GM19452 (cell line): ENCODE data around the gene CTSA.
"Not testable (repeated sequence)": the region's sequence is repeated elsewhere in the genome, so short reads cannot be mapped to it uniquely, and the experiment has no call there.

Experiments
- ATAC-seq: cut with Tn5 transposase; IDR thresholded peaks from one replicate; pipeline ENCODE4 v1.9.1; 2021; ENCODE audit not compliant: unreplicated experiment

CTSA gene

GRCh38 chr20:45911486-45912343 is 20.6 kb downstream of the CTSA start, which contains the start of gene PLTP:
TSS of gene PLTP (minus strand) at chr20:45912155. CDS start at chr20:45911452, 703 bp downstream.
- no peak for ATAC-seq

- no peak for ATAC-seq
Measured at GRCh38 chr20:45912344-45912682, 21.2 kb downstream of the CTSA start.

- no peak for ATAC-seq
Measured at GRCh38 chr20:45913116-45913515, 22.0 kb downstream of the CTSA start.

- ATAC-seq, result no peak
Measured at GRCh38 chr20:45917790-45918141, 26.6 kb downstream of the CTSA start.

GRCh38 chr20:45918182-45918737 is 27.1 kb downstream of the CTSA start:
- no peak for ATAC-seq

- no peak for ATAC-seq
Measured at GRCh38 chr20:45918779-45919537, 27.8 kb downstream of the CTSA start.

- no peak for ATAC-seq
Measured at GRCh38 chr20:45919542-45920399, 28.6 kb downstream of the CTSA start.

GRCh38 chr20:45920462-45921336 is 29.6 kb downstream of the CTSA start:
- ATAC-seq, result no peak

GRCh38 chr20:45921337-45922189 is 30.4 kb downstream of the CTSA start:
- ATAC-seq, result no peak

GRCh38 chr20:45924391-45925261 is 33.5 kb downstream of the CTSA start:
- ATAC-seq, result no peak

GRCh38 chr20:45925821-45926506 is 34.8 kb downstream of the CTSA start:
- ATAC-seq, result no peak

GRCh38 chr20:45926731-45927070 is 35.6 kb downstream of the CTSA start:
- no peak for ATAC-seq

- no peak for ATAC-seq
Measured at GRCh38 chr20:45927071-45927878, 36.1 kb downstream of the CTSA start.

- ATAC-seq, result not testable (repeated sequence)
Measured at GRCh38 chr20:45931680-45932079, 40.5 kb downstream of the CTSA start.

GRCh38 chr20:45933266-45934045 is 42.3 kb downstream of the CTSA start:
- ATAC-seq, result no peak

GRCh38 chr20:45934046-45934585 is 43.0 kb downstream of the CTSA start:
- ATAC-seq, result no peak
